ENCODE measurements around the gene DMPK.

DNA sequence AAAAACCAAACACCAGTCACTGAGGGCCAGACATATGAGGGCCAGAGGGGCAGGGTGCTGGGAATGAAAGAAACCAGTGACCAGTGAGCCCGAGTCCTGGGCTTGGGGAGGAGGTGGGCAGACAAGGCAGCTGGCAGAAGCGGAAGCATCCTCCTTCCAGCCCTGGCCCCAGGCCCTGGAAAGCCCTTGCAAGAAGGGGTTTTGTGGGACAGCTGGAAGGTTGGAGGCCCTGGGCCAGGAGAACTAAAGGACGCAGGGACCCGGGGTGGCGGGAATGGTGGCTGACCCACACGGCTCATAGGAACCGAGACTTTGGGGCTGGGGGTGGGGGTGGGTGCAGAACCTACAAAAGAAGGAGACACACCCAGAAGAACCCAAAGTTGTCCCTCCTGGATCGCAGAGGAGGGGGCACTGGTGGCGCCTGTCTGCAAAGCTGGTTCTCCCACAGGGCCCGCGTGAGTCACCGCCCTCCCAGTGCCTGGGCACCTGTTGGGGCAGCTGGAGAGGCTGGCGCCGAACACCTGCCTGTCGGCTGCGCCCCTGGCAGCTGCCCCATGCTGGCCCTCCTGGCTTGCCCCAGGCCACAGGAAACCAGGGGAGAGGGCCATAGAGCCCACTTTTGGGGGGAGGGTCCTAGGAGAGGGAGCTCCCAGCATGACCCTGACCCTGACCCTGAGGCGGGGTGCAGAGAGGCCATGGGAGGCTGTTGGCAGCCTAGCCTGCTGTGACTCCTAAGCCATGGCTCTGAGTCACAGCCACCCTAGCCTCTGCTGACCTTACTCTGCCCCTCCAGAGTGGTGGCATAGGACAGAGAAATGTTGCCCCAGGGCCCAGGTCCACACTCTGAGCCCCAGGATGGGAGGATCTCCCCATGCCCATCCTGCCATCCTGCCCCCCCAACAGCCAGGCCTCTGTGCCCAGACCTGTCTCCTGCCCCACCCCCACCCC lies 802 bp downstream of the DMPK start:
- TF ChIP-seq, protein P1, sequence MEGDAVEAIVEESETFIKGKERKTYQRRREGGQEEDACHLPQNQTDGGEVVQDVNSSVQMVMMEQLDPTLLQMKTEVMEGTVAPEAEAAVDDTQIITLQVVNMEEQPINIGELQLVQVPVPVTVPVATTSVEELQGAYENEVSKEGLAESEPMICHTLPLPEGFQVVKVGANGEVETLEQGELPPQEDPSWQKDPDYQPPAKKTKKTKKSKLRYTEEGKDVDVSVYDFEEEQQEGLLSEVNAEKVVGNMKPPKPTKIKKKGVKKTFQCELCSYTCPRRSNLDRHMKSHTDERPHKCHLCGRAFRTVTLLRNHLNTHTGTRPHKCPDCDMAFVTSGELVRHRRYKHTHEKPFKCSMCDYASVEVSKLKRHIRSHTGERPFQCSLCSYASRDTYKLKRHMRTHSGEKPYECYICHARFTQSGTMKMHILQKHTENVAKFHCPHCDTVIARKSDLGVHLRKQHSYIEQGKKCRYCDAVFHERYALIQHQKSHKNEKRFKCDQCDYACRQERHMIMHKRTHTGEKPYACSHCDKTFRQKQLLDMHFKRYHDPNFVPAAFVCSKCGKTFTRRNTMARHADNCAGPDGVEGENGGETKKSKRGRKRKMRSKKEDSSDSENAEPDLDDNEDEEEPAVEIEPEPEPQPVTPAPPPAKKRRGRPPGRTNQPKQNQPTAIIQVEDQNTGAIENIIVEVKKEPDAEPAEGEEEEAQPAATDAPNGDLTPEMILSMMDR (conservative IDR thresholded peaks at IDR 0.05 in 1 of 2, IDR thresholded peaks at IDR 0.05 in 1 of 2; ENCODE audit: low read depth in 1 of 2, low read length in 2 of 2) = no peak
- no peak for TF ChIP-seq EZH2 (IDR thresholded peaks at IDR 0.05; ENCODE audit: low read length, missing control alignments)

Measured in fibroblast of lung (primary cell).